Measurements from ENCODE around the gene CPXM2. TPM values are rescaled to one million over a fixed set of nuclear protein-coding genes. Genes with fewer than 3 reads are reported as not detected.

CPXM2 gene
- total RNA-seq, 2 experiments from 2014 or later, result not detected

- no peaks in the 10 kb centered on the region for H4K20me1 ChIP-seq (ENCODE audit: insufficient read depth, low read length)
- TF ChIP-seq EZH2phosphoT487 (IDR thresholded peaks at IDR 0.05; ENCODE audit: borderline replicate concordance, low read depth, low read length), result no peak
- TF ChIP-seq CTCF (conservative IDR thresholded peaks at IDR 0.05; ENCODE audit: low read length), result no peak
- H3K79me2 ChIP-seq (ENCODE audit: insufficient read depth, low read depth, low read length), result no peaks in the 10 kb centered on the region
- H3K27ac ChIP-seq (ENCODE audit: low read depth, low read length, poor library complexity, severe bottlenecking), result no peak overlapping the region
- ChIA-PET CTCF (ENCODE audit: unreplicated experiment) (no interaction called here), POLR2A (no interaction called here)
- no peaks in the 10 kb centered on the region for H3K9me2 ChIP-seq (ENCODE audit: insufficient read depth, low read length)
- peaks cover 4% of the 10 kb centered on the region for H3K4me1 ChIP-seq (ENCODE audit: insufficient read depth, low read length, poor library complexity, severe bottlenecking)
- H3K4me2 ChIP-seq (ENCODE audit: low read length), result no peak overlapping the region
- BruUV-seq (replicated peaks), result no TSS peak
- H3K9me3 ChIP-seq (ENCODE audit: low read length), result no peaks in the 10 kb centered on the region
- DNase-seq (ENCODE audit: low spot score), result no peak
- H3K4me3 ChIP-seq (ENCODE audit: low read depth, low read length, poor library complexity, severe bottlenecking), result no peak overlapping the region
- H2AFZ ChIP-seq (ENCODE audit: low read length), result no peak overlapping the region
- intact Hi-C loops (cut with micrococcal nuclease; ENCODE audit: unreplicated experiment), result no loop called here
- no peaks in the 10 kb centered on the region for H3K36me3 ChIP-seq (ENCODE audit: insufficient read depth, low read length)
Measured at GRCh38 chr10:123928427-123928826, 36.8 kb upstream of the CPXM2 start.

GRCh38 chr10:123926401-123927264, 35.0 kb upstream of the CPXM2 start:
- no peaks in the 10 kb centered on the region for H3K9me3 ChIP-seq (ENCODE audit: low read length)
- no peak overlapping the region for H3K4me3 ChIP-seq (ENCODE audit: low read depth, low read length, poor library complexity, severe bottlenecking)
- no peak overlapping the region for H3K4me2 ChIP-seq (ENCODE audit: low read length)
- BruUV-seq (replicated peaks), result no TSS peak
- TF ChIP-seq CTCF (conservative IDR thresholded peaks at IDR 0.05; ENCODE audit: low read length) (no peak), EZH2phosphoT487 (IDR thresholded peaks at IDR 0.05; ENCODE audit: borderline replicate concordance, low read depth, low read length) (no peak)
- no peaks in the 10 kb centered on the region for H4K20me1 ChIP-seq (ENCODE audit: insufficient read depth, low read length)
- 0 out of 2 replicates have a peak overlapping the region, but pooled peaks have one; percentile 17 for H2AFZ ChIP-seq (ENCODE audit: low read length)
- CTCF ChIA-PET (ENCODE audit: unreplicated experiment), result no interaction called here
- H3K4me1 ChIP-seq (ENCODE audit: insufficient read depth, low read length, poor library complexity, severe bottlenecking), result peaks cover 4% of the 10 kb centered on the region
- no peaks in the 10 kb centered on the region for H3K36me3 ChIP-seq (ENCODE audit: insufficient read depth, low read length)
- H3K27ac ChIP-seq (ENCODE audit: low read depth, low read length, poor library complexity, severe bottlenecking), result no peak overlapping the region
- H3K9me2 ChIP-seq (ENCODE audit: insufficient read depth, low read length), result no peaks in the 10 kb centered on the region
- POLR2A ChIA-PET, result interaction anchor here (0.6 kb wide), 1 partner anchor 30 kb away, joined by 3 read pairs; no protein-coding TSS in a partner anchor
- no peaks in the 10 kb centered on the region for H3K79me2 ChIP-seq (ENCODE audit: insufficient read depth, low read depth, low read length)
- intact Hi-C loops (cut with micrococcal nuclease; ENCODE audit: unreplicated experiment), result no loop called here
- DNase-seq (ENCODE audit: low spot score), result peak; percentile 17

GRCh38 chr10:123922126-123922525, 30.5 kb upstream of the CPXM2 start:
- Histone ChIP-seq H3K79me2 (ENCODE audit: insufficient read depth, low read depth, low read length) (no peaks in the 10 kb centered on the region), H2AFZ (ENCODE audit: low read length) (no peak overlapping the region), H3K9me2 (ENCODE audit: insufficient read depth, low read length) (no peaks in the 10 kb centered on the region), H3K27ac (ENCODE audit: low read depth, low read length, poor library complexity, severe bottlenecking) (no peak overlapping the region), H3K4me3 (ENCODE audit: low read depth, low read length, poor library complexity, severe bottlenecking) (no peak overlapping the region), H3K4me1 (ENCODE audit: insufficient read depth, low read length, poor library complexity, severe bottlenecking) (peaks cover 4% of the 10 kb centered on the region), H3K36me3 (ENCODE audit: insufficient read depth, low read length) (no peaks in the 10 kb centered on the region), H4K20me1 (ENCODE audit: insufficient read depth, low read length) (no peaks in the 10 kb centered on the region), H3K4me2 (ENCODE audit: low read length) (no peak overlapping the region), H3K9me3 (ENCODE audit: low read length) (peaks cover 7% of the 10 kb centered on the region; the same call in 1 of the 2 replicates)
- no TSS peak for BruUV-seq (replicated peaks)
- ChIA-PET CTCF (ENCODE audit: unreplicated experiment) (no interaction called here), POLR2A (no interaction called here)
- TF ChIP-seq CTCF (conservative IDR thresholded peaks at IDR 0.05; ENCODE audit: low read length), result no peak
- TF ChIP-seq EZH2phosphoT487 (IDR thresholded peaks at IDR 0.05; ENCODE audit: borderline replicate concordance, low read depth, low read length), result no peak
- no peak for DNase-seq (ENCODE audit: low spot score)
- intact Hi-C loops (cut with micrococcal nuclease; ENCODE audit: unreplicated experiment), result no loop called here

All from OCI-LY7 (cell line).